Hypothalamus (tissue), 51 donors: ENCODE results near the gene DDX3X.
"Not testable (repeated sequence)": the region's sequence is repeated elsewhere in the genome, so short reads cannot be mapped to it uniquely, and the experiment has no call there.

ENCODE experiments used
- DNase-seq, 51 donors: peaks; one replicate each; lab custom pipeline; 2025; lab: John Stamatoyannopoulos, UW

Gene DDX3X

DNA sequence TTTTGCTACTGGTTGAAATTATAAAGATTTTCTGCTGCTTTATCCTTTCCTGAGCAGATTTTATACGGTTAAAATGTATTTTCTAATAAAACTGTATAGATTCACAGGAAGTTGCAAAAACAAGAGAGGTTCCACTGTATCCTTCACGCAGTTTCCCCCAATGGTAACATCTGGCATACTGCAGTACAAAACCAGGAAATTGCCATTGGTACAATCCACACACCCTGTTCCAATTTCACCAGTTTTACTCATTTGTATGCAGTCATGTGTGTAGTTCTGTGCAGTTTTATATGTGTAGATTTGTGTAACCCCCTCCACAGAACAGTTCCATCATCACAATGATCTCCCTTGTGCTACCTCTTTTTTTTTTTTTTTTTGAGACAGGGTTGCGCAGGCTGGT is 20.0 kb downstream of the DDX3X start:
- DNase-seq, result no peak

DNA sequence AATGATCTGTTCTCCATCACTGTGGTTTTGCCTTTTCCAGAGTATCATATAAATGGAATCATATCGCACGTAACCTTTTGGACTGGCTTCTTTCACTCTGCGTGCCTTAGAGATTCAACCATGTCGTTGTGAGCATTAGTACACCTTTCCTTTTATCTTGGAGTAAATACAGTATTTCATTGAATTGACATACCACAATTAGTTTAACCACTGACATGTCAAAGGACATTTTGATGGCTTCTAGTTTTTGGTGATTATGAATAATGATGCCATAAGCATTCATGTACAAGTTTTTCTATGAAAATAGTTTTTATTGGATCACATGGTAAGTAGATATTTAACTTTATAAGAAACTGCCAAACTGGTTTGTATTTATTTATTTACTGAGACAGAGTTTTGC is 35.2 kb downstream of the DDX3X start:
- no peak for DNase-seq

DNA sequence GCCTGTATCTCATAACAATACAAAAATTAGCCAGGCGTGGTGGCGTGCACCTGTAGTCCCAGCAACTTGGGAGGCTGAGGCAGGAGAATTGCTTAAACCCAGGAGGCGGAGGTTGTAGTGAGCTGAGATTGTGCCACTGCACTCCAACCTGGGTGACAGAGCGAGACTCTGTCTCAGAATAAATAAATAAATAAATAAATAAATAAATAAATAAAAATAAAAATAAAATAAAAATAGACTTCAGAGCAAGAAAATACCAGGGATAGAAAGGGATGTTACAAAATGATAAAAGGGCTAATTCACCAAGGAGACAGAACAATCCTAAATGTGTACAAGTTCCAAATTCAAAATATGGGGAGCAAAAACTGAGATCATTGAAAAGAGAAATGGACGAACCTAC is 37.6 kb downstream of the DDX3X start:
- DNase-seq, result not testable (repeated sequence)

DNA sequence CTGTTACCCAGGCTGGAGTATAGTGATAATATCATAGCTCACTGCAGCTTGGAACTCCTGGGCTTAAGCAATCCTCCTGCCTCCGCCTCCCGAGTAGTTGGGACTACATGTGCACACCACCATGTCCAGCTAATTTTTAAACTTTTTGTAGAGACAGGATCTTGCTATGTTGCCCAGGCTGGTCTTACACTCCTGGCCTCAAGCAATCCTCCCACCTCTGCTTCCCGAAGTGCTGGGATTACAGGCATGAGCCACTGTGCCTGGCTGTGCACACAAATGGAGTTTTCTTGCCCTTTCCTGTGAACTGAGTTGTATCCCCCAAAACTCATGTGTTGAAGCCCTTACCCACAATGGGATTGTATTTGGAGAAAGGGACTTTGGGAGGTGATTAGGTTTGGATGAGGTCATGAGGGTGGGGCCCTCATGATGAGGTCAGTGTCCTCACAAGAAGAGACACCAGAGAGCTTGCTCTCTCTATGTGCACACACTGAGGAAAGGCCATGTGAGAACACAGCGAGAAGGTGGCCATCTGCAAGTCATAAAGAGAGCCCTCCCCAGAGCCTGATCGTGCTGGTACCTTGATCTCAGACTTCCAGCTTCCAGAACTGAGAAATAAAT is 40.1 kb downstream of the DDX3X start:
- DNase-seq, result no peak

DNA sequence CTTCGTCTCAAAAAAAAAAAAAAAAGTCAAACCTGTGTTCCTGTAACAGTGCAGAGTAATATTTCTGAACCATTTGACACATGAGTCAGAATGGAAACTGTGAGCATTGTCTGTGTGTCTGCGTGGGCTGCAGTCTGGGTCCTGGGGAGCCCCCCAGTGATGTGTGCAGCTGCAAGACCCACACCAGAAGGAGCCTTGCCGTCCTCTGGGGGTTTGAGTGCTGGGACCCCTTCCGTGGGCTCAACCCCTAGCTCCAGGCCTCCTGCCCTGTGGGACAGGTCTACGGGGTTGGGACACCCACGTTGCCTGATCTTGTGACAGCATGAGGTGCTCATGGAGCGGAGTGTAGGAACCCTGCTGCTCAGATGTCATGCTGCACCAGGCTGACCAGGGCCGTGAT is 43.7 kb downstream of the DDX3X start:
- DNase-seq, result no peak

DNA sequence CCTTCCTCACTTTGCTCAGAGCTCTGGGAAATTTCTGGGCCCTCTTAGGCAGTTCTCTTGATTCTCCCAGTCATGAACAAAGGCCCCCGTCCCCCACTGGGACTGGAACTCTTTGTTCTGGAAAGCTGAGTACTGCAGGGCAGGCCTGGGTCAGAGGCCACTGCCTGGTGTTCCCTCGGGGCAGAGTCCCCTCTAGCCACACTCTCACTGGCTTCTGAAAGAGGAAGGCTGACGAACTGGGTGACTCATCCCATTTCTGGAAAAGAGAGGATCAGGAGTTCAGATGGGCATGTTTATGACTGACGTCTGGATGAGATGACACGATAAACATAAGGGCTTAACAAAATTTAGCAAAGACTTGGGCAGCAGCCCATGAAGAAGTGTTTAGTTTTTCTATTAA is 47.7 kb downstream of the DDX3X start:
- DNase-seq, result peak in 1 of 51 donors; percentile 0

DNA sequence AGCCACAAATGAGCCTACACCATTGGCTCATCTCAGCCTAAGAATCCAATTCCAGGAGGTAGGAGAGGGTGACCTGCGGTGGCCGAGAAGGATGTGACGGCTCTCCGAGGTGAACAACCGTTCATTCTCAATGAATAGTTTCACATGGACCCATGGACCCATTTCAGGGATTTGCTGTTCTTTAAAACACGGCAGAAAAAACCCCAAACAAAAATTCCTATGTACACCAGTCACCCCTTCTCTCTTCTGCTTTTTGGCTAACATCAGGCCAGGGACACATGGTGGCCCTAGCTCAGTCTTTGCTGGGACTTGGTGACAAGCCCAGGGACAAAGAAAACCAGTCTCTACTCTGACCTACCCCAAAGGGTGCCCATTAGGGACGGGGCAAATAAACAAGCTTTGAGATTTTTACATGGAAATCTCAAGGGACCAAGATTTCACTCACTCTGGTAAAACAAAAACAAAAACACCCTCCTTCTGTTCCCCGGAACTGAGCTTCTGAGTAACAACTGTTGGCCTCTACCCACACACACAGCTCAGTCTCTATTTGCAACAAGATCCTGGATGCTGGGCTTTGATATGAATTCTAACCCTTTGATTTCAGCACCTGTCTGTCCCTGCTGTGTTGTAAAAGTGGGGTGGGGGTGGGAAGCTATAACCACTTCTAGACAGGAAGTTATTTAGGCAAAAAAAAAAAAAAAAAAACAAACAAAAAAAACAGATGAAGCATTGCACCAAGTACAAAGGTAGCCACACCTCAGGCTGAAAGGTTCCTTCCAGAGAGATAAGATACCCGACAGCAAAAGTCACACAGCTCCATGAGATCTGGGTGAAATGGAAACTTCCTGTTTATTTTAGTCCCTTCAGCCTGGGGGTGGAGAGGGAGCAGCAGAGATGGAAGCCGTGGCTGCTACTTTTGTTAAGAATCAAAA is 49.0 kb downstream of the DDX3X start:
- no peak for DNase-seq

DNA sequence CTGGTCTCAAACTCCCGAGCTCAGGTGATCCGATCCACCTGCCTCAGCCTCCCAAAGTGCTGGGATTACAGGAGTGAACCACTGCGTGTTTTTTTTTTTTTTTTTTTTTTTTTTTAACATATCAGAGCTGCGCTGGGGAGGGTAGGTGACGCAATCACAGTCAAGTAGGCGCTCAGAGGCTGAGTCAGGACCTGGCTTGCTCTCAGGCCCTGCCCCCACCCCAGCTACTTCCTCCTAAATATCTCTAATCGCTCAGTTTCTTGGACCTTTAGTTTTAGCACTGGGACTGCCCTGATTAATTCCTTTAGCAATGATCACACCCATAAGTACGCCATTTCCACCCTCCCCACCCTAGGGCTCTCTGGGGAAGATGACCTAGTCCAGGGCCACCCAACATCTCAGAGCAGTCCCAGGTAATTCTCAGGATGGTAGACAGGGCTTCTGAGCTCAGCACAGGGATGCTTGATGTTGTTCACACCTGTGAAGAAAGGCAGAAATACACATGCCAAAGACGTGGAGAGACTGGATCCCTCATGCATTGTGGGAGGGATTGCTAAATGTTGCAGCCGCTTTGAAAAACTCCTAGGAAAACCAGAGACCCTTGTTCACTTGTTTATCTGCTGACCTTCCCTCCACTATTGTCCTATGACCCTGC is 50.2 kb downstream of the DDX3X start:
- peak in 11 of 51 donors; percentile 0 to 14 (median 2) for DNase-seq

DNA sequence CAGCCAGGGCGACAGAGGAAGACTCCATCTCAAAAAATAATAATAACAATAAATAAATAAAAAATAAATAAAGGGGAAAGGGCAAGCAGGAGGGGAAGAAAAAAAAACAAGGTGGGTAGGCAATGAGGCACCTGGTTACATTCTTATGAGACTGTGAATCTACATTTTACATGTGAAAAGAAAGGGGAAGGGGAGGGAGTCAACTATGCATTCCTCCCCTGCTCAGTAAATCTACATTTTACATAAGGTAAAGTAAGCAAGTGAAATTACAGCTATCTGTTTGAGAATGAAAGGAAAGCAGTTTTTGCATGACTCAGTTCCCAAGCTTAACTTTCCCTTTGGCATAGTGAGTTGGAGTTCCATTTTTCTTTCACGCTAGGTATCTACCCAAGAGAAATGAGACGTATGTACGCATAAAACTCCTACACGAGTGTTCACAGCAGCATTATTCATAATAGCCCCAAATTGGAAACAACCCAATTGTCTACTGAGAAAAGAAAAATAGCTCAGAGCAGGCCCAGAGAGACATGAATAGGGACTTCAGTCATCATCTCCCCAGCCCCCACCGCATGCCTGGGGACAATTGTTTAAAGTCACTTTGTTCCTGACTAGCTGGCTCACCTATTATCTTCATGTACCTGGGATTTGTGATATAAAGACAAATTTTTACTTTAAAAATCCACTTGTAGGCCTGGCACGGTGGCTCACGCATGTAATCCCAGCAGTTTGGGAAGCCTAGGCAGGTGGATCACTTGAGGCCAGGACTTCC is 52.4 kb downstream of the DDX3X start:
- peak in 1 of 51 donors; percentile 2 for DNase-seq

DNA sequence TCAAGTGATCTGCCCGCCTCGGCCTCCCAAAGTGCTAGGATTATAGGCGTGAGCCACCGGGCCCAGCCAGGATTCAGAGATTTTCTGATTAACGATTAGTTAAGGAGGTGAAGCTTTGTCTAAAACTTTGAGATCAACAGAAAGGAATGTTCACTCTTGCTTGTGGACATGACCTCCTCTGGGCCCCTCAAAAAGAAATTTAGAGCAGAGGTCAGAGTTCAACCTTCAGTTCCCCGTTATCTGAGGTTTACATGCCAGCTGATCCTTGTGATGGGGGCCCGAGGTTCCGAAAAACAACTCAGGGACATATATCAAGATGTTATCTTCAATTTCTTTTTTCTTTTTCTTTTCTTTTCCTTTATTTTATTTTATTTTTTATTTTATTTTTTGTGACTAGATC is 54.6 kb downstream of the DDX3X start:
- DNase-seq, result no peak

DNA sequence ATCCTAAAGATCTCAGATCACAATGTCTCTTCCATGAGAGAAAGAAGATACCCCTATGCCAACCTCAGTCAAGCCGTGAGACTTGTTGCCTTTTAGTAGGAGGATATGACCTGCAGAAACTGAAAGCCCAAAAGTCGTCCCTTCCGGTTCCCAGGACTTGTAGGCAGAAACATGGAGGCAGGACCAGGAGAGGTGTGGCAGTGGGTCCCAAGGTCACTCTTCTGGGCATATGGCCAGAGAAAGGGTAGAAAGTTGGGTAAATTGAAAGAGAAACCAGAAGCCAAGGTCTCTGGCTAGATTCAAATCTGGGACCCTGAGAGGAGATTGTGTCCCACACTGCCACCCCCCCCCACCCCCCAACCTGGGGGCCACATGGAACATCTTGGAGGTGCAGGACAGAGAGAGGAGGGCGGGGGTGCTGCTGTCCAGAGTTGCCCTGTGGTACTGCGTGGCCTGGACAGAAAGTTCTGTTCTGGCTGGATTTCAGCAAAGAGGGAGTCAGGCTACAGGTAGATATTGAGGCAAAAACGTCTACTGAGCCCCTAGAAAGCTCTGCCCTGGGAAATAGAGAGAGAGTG is 55.4 kb downstream of the DDX3X start:
- DNase-seq, result no peak

DNA sequence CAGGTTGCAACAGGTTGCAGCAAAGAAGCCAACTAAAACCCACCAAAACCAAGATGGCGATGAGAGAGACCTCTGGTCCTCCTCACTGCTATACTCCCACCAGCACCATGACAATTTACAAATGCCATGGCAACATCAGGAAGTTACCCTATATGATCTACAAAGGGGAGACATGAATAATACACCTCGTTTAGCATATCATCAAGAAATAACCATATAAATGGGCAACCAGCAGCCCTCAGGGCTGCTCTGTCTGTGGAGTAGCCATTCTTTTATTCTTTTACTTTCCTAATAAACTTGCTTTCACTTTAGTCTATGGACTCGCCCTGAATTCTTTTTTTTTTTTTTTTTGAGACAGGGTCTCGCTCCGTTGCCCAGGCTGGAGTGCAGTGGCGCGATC is 56.6 kb downstream of the DDX3X start:
- DNase-seq, result not testable (repeated sequence)

DNA sequence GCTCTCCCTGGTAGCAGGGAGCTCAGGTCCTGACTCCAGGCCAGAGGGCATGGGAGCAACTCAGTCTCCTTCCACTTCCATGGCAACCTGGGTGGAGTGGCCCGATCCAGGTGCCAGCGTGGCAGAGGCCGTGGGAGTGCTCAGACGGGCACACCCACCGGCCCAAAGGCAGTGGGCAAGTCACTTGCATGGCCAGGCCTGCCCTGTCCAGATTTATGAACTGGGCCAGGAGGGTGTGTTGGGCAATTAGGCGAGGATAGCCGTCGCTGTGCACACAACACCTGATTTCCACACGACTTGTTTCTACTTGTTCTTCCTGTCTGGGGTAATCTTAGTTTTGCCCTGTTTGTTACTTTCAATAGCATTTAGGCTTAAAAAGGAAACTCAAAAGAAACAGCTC is 57.6 kb downstream of the DDX3X start:
- DNase-seq, result no peak

DNA sequence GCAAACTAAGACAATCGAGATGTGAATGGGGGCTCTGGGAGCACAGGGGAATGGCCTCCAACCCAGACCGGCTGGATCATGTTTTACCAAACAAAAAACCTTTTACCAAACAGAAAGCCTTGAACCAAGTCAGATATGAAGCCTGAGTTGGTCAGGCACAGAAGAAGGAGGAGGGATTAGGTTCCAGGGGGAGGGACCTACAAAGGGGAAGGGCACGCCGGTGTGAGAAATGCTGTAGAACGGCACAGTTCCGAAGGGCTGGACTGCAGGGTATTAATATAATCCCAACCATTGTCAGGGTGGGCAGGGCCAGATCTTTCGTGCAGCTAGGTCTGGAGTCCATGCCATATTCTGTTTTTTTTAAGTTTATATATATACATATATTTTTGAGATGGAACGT is 60.3 kb downstream of the DDX3X start:
- DNase-seq, result no peak

DNA sequence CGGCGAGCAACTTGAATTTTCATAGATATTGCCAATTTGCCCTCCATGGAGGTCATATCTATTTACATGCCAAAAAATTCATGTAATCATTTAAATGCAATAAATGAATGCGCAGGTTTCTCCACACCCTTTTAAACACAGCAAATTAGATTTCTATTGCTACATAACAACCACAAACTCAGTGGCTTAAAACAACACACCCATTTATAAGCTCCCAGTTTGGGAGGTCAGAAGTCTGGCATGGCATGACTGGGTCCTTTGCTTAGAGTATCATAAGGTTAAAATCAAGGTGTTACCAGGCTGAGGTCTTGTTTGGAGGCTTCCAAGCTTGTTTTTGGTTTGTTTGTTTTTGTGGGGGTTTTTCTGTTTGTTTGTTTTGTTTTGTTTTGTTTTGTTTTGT is 63.3 kb downstream of the DDX3X start:
- DNase-seq, result no peak

DNA sequence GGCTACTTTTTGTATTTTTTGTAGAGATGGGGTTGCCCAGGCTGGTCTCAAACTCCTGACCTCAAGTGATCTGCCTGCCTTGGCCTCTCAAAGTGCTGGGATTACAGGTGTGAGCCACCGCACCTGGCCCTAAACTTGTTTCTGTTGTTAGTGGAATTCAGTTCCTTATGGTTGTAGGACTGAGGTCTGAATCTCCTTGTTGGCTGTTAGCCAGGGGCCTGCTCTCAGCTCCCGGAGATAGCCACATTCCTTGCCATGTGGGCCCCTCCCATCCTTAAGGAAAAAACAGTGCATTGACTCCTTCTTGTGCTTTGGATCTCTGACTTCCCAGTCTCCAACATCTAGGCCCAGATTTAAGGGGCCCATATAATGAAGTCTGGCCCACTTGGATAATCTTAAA is 63.8 kb downstream of the DDX3X start:
- no peak for DNase-seq

DNA sequence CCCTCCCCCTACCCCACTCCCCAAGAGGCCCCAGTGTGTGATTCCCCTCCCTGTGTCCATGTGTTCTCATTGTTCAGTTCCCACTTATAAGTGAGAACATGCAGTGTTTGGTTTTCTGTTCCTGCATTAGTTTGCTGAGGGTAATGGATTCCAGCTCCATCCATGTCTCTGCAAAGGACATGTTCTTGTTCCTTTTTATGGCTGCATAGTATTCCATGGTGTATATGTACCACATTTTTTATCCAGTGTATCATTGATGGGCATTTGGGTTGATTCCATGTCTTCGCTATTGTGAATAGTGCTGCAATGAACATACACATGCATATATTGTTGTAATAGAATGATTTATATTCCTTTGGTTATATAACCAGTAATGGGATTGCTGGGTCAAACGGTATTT is 68.6 kb downstream of the DDX3X start:
- not testable (repeated sequence) for DNase-seq

DNA sequence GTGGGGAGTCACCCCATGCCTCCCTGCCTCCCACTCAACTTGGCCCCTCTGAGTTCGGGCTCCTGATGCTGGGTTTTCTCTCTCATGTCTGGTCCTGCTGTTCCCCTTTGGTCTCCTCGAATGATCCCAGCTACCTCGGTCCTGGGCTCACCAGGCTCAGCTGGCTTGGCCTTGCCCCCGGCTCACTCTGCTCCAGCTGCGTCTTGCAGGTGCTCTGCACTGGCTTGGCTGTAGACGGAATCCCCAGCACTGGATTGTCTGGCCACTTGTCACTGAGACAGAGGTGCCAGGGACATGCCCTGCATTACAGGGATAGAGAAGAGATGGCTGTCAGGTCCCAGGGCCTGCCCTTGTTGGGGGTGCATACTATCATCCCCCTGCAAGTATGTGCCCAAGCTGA is 71.6 kb downstream of the DDX3X start:
- no peak for DNase-seq

DNA sequence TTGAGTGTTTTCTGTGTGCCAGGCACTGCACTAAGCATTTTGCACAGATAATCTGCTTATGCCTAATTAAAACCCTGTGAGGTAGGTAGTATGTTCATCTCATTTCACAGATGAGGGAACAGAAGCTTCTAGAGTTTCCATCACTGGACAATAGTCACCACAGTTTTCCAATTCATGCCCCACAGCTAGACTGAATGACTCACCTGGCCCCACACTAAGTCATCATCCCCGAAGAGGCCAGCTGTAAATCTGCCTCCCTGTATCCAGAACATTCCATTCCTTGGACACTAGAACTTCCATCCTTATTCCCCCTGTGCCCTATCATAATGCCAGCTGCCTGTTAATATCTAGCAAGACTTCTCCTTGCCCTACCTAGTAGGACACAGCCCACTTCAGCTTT is 72.2 kb downstream of the DDX3X start:
- no peak for DNase-seq

DNA sequence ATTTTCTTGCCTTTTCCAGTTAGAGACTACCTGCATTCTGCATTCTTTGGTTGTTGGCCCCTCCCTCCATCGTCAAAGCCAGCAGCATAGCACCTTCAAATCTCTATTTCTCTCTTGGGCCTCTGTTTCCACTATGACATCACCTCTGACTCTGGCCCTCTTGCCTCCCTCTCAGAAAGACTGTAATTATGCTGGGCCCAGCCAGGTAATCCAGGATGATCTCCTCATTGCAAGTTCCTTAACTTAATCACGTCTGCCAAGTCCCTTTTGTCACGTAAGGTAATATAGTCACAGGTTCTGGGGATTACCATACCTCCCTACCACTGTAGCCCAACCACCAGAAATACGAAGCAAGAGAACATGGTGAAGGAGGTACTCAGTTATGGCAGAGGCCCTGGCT is 73.9 kb downstream of the DDX3X start:
- DNase-seq, result no peak

DNA sequence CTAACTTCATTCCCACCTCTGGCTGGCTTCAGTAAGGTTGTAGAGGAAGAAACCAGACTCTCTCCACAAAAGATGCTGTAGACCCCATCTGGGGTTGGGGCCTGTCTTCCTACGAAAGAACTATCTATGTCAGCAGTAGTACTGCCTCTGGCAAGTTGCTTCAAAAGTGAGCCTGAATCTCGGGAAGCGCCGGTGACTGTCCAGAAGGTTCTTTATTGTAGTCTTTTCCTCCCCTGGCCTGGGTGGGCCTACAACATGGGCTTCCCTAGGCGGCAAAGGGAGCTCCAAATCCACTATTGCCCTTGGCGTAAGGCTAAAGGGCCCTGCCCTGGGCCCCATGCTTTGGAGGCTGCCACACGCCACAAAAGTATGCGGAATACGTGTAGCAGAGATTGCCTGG is 74.6 kb downstream of the DDX3X start:
- no peak for DNase-seq
